Hematopoietic multipotent progenitor cell treated with erythropoietin and hydrocortisone succinate and interleukin-3 and kit ligand, for 8 days (in vitro differentiated cells): Measurements from ENCODE around the gene OMA1.
A peak's percentile ranks its signal among the peaks of the same experiment; 100 is the strongest.

Experiments
- DNase-seq: peaks from one replicate; pipeline ENCODE4 v3.0.0-alpha.2; 2015

Gene OMA1

GRCh38 chr1:58456470-58456869, 90.1 kb downstream of the OMA1 start:
- no peak for DNase-seq

- no peak for DNase-seq
These were observed 91.7 kb downstream of the OMA1 start for GRCh38 chr1:58454807-58455206.

GRCh38 chr1:58454385-58454784, 92.1 kb downstream of the OMA1 start:
- no peak for DNase-seq

GRCh38 chr1:58451560-58452191, 94.8 kb downstream of the OMA1 start:
- no peak for DNase-seq

- DNase-seq = no peak
These were observed 98.6 kb downstream of the OMA1 start for GRCh38 chr1:58447886-58448285.

GRCh38 chr1:58447042-58447441, 99.5 kb downstream of the OMA1 start:
- no peak for DNase-seq

GRCh38 chr1:58446368-58446767, 100.2 kb downstream of the OMA1 start:
- no peak for DNase-seq

GRCh38 chr1:58443986-58444868, 102.3 kb downstream of the OMA1 start:
- DNase-seq = no peak

- DNase-seq = no peak
These were observed 104.4 kb downstream of the OMA1 start for GRCh38 chr1:58442114-58442513.

GRCh38 chr1:58441699-58442098, 104.8 kb downstream of the OMA1 start:
- no peak for DNase-seq

- DNase-seq = no peak
These were observed 105.8 kb downstream of the OMA1 start for GRCh38 chr1:58440696-58441095.

- DNase-seq = no peak
These were observed 106.6 kb downstream of the OMA1 start for GRCh38 chr1:58439946-58440345.

GRCh38 chr1:58438468-58438867, 108.1 kb downstream of the OMA1 start:
- no peak for DNase-seq

- DNase-seq = peak; percentile 7
These were observed 108.9 kb downstream of the OMA1 start for GRCh38 chr1:58437623-58438022.

GRCh38 chr1:58436615-58437297, 109.8 kb downstream of the OMA1 start:
- DNase-seq = peak; percentile 73

- DNase-seq = no peak
These were observed 111.2 kb downstream of the OMA1 start for GRCh38 chr1:58435376-58435775.

GRCh38 chr1:58434607-58435006, 111.9 kb downstream of the OMA1 start:
- no peak for DNase-seq

- no peak for DNase-seq
These were observed 112.3 kb downstream of the OMA1 start for GRCh38 chr1:58434181-58434580.

- no peak for DNase-seq
These were observed 113.5 kb downstream of the OMA1 start for GRCh38 chr1:58432851-58433668.

- no peak for DNase-seq
These were observed 114.5 kb downstream of the OMA1 start for GRCh38 chr1:58431901-58432620.
